ENCODE measurements around the gene DCDC2C. TPM values are rescaled to one million over a fixed set of nuclear protein-coding genes. Genes with fewer than 3 reads are reported as not detected.

The DCDC2C gene
- total and polyA plus RNA-seq, 2 experiments from 2014 or later = not detected

- peaks cover 54% of the 10 kb centered on the region for H3K27me3 ChIP-seq
- H3K27ac ChIP-seq = no peak overlapping the region
- H3K9me3 ChIP-seq (ENCODE audit: low read depth) = no peaks in the 10 kb centered on the region
- no peak for DNase-seq (ENCODE audit: low read depth in 1 of 2, low spot score in 1 of 2)
- no peak overlapping the region for H3K4me3 ChIP-seq
- no peaks in the 10 kb centered on the region for H3K4me1 ChIP-seq (ENCODE audit: low read depth)
- no peak for TF ChIP-seq CTCF (IDR thresholded peaks at IDR 0.05; ENCODE audit: low read depth, low read length)
- H3K36me3 ChIP-seq = no peaks in the 10 kb centered on the region
Observed at GRCh38 chr2:3704692-3705091, 1.3 kb downstream of the DCDC2C start.

GRCh38 chr2:3705782-3706181 lies 2.4 kb downstream of the DCDC2C start:
- Histone ChIP-seq H3K9me3 (ENCODE audit: low read depth) (no peaks in the 10 kb centered on the region), H3K36me3 (no peaks in the 10 kb centered on the region), H3K4me1 (ENCODE audit: low read depth) (no peaks in the 10 kb centered on the region), H3K4me3 (no peak overlapping the region), H3K27me3 (peaks cover 47% of the 10 kb centered on the region), H3K27ac (no peak overlapping the region)
- no peak for TF ChIP-seq CTCF (IDR thresholded peaks at IDR 0.05; ENCODE audit: low read depth, low read length)
- no peak for DNase-seq (ENCODE audit: low read depth in 1 of 2, low spot score in 1 of 2)

GRCh38 chr2:3706892-3707291 lies 3.5 kb downstream of the DCDC2C start:
- Histone ChIP-seq H3K36me3 (no peaks in the 10 kb centered on the region), H3K27me3 (peaks cover 36% of the 10 kb centered on the region), H3K4me1 (ENCODE audit: low read depth) (no peaks in the 10 kb centered on the region), H3K9me3 (ENCODE audit: low read depth) (no peaks in the 10 kb centered on the region), H3K27ac (no peak overlapping the region), H3K4me3 (no peak overlapping the region)
- no peak for DNase-seq (ENCODE audit: low read depth in 1 of 2, low spot score in 1 of 2)
- TF ChIP-seq CTCF (IDR thresholded peaks at IDR 0.05; ENCODE audit: low read depth, low read length) = no peak

- Histone ChIP-seq H3K36me3 (no peaks in the 10 kb centered on the region), H3K4me1 (ENCODE audit: low read depth) (no peaks in the 10 kb centered on the region), H3K27me3 (peaks cover 19% of the 10 kb centered on the region), H3K9me3 (ENCODE audit: low read depth) (no peaks in the 10 kb centered on the region), H3K4me3 (no peak overlapping the region), H3K27ac (no peak overlapping the region)
- DNase-seq (ENCODE audit: low read depth in 1 of 2, low spot score in 1 of 2) = no peak
- TF ChIP-seq CTCF (IDR thresholded peaks at IDR 0.05; ENCODE audit: low read depth, low read length) = no peak
Observed at GRCh38 chr2:3708576-3708975, 5.2 kb downstream of the DCDC2C start.

- Histone ChIP-seq H3K4me1 (ENCODE audit: low read depth) (no peaks in the 10 kb centered on the region), H3K36me3 (no peaks in the 10 kb centered on the region), H3K9me3 (ENCODE audit: low read depth) (no peaks in the 10 kb centered on the region), H3K27me3 (peaks cover 14% of the 10 kb centered on the region), H3K27ac (no peak overlapping the region), H3K4me3 (no peak overlapping the region)
- TF ChIP-seq CTCF (IDR thresholded peaks at IDR 0.05; ENCODE audit: low read depth, low read length) = no peak
- DNase-seq (ENCODE audit: low read depth in 1 of 2, low spot score in 1 of 2) = no peak
Observed at GRCh38 chr2:3709225-3709624, 5.8 kb downstream of the DCDC2C start.

GRCh38 chr2:3712424-3712823 lies 9.0 kb downstream of the DCDC2C start:
- Histone ChIP-seq H3K27ac (no peak overlapping the region), H3K4me1 (ENCODE audit: low read depth) (no peaks in the 10 kb centered on the region)
- TF ChIP-seq CTCF (IDR thresholded peaks at IDR 0.05; ENCODE audit: low read depth, low read length) = no peak

More at GRCh38 chr2:3712424-3712823, 9.0 kb downstream of the DCDC2C start:
- H3K9me3 ChIP-seq (ENCODE audit: low read depth) = no peaks in the 10 kb centered on the region
- no peaks in the 10 kb centered on the region for H3K36me3 ChIP-seq
- H3K27me3 ChIP-seq = no peaks in the 10 kb centered on the region
- no peak overlapping the region for H3K4me3 ChIP-seq
- DNase-seq (ENCODE audit: low read depth in 1 of 2, low spot score in 1 of 2) = no peak
